Progenitor cell of endocrine pancreas (in vitro differentiated cells): ENCODE data around the gene SPTBN5. TPM values are rescaled to one million over a fixed set of nuclear protein-coding genes. Genes with fewer than 3 reads are reported as not detected.
A peak's percentile ranks its signal among the peaks of the same experiment; 100 is the strongest.

Source experiments
- DNase-seq: peaks from one replicate; pipeline ENCODE4 v3.0.0; 2021; ENCODE audit warnings: low spot score; ENCODE audit not compliant: unreplicated experiment
- H3K27ac Mint-ChIP-seq: 2 replicates; pipeline ENCODE4 v1.8.0; 2021; ENCODE audit warnings: mild to moderate bottlenecking, moderate library complexity, mixed read lengths
- H3K27me3 Mint-ChIP-seq: 2 replicates; pipeline ENCODE4 v1.8.0; 2021; ENCODE audit warnings: mixed read lengths
- H3K36me3 Mint-ChIP-seq: 2 replicates; pipeline ENCODE4 v1.8.0; 2022; ENCODE audit warnings: mixed read lengths; ENCODE audit not compliant: insufficient read depth
- H3K4me1 Mint-ChIP-seq: 2 replicates; pipeline ENCODE4 v1.8.0; 2021; ENCODE audit warnings: low read depth, mixed read lengths
- H3K4me3 Mint-ChIP-seq: 2 replicates; pipeline ENCODE4 v1.8.0; 2021; ENCODE audit warnings: low read depth, mild to moderate bottlenecking, moderate library complexity, mixed read lengths
- H3K9me3 Mint-ChIP-seq: 2 replicates; pipeline ENCODE4 v1.8.0; 2021; ENCODE audit warnings: low read depth, mixed read lengths
- total RNA-seq: library from RNA; stranded (reverse); gene quantifications from 2 replicates; pipeline ENCODE4 v1.2.1, GENCODE V29; 2021
- TF ChIP-seq, protein P1 (sequence below): fragments of 200-600 bp; sonication (generic); IDR thresholded peaks from one replicate; pipeline ENCODE4 v1.5.0; 2021; ENCODE audit warnings: antibody characterized with exemption, mild to moderate bottlenecking; ENCODE audit not compliant: unreplicated experiment

Gene SPTBN5
- total RNA-seq, 1 donor from 2014 or later: 7.9 TPM

DNA sequence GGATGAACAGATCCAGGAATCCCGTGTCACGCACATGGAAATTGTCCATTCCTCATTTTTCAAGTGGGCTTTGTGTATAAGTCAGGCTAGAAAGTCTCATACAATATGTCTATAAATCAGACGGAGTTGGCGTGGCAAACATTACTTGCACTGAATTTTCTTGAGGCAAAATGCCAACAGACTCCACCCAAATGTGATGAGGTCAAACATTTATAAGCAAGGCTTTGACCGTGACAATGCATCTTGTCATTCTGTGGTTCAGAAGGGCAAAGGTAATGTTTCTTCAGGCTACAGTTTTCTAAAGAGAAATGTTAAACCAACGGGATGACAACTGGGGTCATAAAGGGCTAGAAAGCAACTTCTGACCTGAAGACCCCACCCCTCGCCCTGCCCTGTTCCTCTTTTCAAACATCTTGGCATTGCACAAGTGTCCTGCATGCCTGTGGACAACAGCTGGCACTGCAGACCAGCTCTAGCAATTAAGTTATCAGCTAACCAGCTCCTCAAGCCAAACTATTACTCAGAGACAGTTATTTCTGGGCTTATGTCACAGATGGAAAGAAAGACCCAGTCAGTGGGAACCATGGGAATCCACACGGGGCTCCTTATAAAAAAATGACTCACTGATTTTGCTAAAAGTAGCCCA lies 36.5 kb upstream of the SPTBN5 start:
- H3K9me3 Mint-ChIP-seq: no peaks in the 10 kb centered on the region
- H3K4me3 Mint-ChIP-seq: no peak overlapping the region
- TF ChIP-seq, protein P1, sequence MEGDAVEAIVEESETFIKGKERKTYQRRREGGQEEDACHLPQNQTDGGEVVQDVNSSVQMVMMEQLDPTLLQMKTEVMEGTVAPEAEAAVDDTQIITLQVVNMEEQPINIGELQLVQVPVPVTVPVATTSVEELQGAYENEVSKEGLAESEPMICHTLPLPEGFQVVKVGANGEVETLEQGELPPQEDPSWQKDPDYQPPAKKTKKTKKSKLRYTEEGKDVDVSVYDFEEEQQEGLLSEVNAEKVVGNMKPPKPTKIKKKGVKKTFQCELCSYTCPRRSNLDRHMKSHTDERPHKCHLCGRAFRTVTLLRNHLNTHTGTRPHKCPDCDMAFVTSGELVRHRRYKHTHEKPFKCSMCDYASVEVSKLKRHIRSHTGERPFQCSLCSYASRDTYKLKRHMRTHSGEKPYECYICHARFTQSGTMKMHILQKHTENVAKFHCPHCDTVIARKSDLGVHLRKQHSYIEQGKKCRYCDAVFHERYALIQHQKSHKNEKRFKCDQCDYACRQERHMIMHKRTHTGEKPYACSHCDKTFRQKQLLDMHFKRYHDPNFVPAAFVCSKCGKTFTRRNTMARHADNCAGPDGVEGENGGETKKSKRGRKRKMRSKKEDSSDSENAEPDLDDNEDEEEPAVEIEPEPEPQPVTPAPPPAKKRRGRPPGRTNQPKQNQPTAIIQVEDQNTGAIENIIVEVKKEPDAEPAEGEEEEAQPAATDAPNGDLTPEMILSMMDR: no peak
- H3K36me3 Mint-ChIP-seq: no peaks in the 10 kb centered on the region
- peaks cover 46% of the 10 kb centered on the region for H3K4me1 Mint-ChIP-seq
- H3K27me3 Mint-ChIP-seq: no peaks in the 10 kb centered on the region
- no peak for DNase-seq
- H3K27ac Mint-ChIP-seq: no peak overlapping the region

DNA sequence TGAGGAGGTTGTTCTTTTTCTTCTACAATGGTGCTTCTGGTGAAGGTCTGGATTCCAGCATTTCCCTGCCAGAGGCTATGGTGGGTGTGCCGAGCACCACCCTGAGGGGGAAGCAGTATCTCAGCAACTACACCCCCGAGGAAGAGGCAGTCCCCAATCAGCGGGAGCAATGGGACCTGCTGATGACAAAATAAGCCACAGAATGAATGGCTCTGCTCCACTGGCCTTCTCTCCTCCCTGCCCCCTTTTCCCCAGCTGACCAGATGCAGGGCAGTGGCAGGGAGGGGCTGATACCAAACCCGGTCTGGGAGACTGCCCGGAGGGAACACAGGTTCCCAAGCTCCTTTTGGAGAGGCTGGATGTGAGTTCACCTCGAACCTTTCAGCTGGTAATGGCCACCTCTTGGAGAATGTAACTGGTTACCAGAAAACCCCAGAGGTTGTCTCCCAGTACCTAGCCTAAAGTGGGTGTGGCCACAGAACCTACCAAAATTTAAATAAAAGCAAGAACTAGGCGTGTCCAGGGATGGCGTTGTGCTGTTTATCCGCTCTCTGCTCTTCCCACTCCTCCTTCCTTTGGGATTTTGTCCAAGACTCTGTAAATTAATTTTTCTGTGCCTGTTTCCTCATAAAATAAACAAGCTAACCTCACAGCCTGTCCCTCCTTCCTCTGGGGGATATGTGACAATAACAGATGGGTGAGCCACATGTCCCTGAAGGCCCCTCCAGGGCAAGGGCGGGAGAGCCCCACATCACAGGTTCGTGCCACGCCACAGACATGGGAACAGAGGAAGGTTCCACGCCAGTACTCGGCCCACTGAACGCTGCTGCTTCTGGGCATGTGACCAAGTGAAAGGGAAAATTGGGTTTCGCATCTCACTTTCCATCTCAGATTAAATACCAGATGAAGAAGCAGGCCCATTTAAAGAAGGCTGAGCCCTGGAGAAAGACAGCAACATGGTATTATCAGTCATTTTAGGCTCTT lies 35.1 kb upstream of the SPTBN5 start:
- Mint-ChIP-seq H3K36me3 (peaks cover 2% of the 10 kb centered on the region), H3K9me3 (no peaks in the 10 kb centered on the region), H3K27me3 (no peaks in the 10 kb centered on the region), H3K4me1 (peaks cover 45% of the 10 kb centered on the region), H3K4me3 (no peak overlapping the region), H3K27ac (no peak overlapping the region)
- TF ChIP-seq, protein P1: no peak
- no peak for DNase-seq

DNA sequence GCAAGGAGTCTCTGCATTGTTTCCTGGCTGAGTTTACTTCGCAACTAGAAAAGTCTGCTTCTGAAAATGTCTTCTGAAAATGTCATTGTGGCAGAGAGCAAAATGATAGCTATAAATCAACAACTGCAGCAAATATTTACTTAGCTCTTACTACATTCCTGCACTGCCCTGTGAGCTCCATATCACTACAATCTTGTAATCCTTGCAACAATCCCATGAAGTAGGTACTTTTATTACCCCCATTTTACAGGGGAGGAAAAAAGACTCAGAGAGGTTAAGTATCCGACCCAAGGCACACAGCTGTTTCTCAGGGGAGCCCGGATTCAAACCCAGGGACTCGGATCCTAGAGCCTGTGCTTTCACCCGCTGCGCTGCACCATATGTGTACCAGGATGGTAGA lies 34.2 kb upstream of the SPTBN5 start:
- Mint-ChIP-seq H3K27me3 (no peaks in the 10 kb centered on the region), H3K9me3 (no peaks in the 10 kb centered on the region), H3K27ac (no peak overlapping the region), H3K36me3 (peaks cover 2% of the 10 kb centered on the region), H3K4me3 (no peak overlapping the region), H3K4me1 (peaks cover 39% of the 10 kb centered on the region)
- TF ChIP-seq, protein P1: no peak
- no peak for DNase-seq

DNA sequence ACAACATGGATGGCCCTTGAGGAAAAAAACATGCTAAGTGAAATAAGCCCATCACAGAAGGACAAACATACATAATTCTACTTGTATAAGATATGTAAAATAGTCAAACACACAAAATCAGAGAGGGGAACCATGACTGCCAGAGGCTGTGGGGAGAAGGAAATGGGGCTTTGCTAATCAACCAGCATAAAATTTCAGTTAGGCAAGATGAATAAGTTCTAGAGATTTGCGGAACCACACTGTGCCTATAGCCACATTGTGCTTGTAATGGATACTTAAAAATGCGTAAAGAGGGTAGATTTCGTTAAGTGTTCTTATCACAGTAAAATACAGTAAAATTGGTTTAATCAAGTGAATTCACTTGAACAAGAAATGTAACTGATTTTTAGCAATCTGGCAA lies 33.7 kb upstream of the SPTBN5 start:
- Mint-ChIP-seq H3K27ac (no peak overlapping the region), H3K36me3 (peaks cover 4% of the 10 kb centered on the region), H3K9me3 (no peaks in the 10 kb centered on the region), H3K4me3 (no peak overlapping the region), H3K27me3 (no peaks in the 10 kb centered on the region), H3K4me1 (peaks cover 39% of the 10 kb centered on the region)
- no peak for DNase-seq
- TF ChIP-seq, protein P1: no peak

DNA sequence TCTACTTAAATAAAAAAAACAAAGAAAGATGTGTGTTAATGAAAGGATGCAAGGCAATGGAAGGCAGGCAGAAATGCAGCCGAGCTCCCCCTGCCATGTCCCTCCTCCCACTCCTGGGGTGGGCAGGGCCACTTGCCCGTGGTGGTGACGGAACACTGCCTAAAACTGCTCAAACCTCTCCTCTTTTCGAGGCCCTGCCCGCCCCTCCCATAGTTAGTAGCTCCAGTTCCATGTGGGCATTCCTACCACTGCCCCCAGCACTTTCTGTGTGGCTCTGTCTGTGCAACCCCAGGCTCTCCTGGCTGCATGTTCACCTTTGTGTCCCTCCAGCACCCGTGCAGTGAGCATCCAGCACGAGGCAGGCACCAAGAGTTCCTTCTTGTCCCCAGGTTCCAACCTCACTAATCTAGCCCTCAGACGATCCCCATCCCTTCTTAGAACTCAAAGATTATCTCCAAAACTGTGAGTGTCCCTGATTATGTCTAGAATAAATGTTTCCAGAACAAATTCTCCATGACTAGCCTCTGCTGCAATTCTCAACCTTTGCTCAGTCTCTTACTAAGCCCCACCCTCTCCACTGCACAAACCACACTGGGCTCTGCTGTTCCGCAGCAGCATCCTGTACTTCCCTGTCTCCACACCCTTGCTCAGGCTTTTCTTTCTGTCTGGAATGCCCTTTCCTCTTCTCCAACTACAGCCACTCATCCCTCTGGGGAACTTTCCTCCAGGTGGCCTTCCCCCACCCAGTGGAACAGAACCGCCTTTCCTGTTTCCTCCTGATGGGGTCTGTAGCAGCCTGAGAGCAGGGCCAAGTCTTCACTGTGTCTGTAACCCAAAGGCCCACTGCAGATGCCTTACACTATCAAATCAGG lies 32.6 kb upstream of the SPTBN5 start:
- Mint-ChIP-seq H3K27me3 (no peaks in the 10 kb centered on the region), H3K9me3 (no peaks in the 10 kb centered on the region), H3K4me3 (no peak overlapping the region), H3K4me1 (peaks cover 47% of the 10 kb centered on the region), H3K36me3 (peaks cover 4% of the 10 kb centered on the region), H3K27ac (peak overlapping the region; percentile 60)
- no peak for DNase-seq
- TF ChIP-seq, protein P1: no peak
